Muscle layer of duodenum (tissue), 2 donors: ENCODE measurements around the gene PPIC.

Experiments
- H3K27ac ChIP-seq: one replicate; pipeline ENCODE4 v1.7.0; 2013; ENCODE audit warnings: mild to moderate bottlenecking, low read length
- H3K27me3 ChIP-seq: one replicate; pipeline ENCODE4 v1.7.0; 2013; ENCODE audit warnings: low read depth, mild to moderate bottlenecking, control low read depth, low read length
- H3K36me3 ChIP-seq, 2 donors: one replicate each; pipeline ENCODE4 v1.7.0; 2013; ENCODE audit warnings: low read length in 2 of 2, control low read depth in 1 of 2, mild to moderate bottlenecking in 1 of 2; ENCODE audit not compliant: insufficient read depth in 2 of 2, control insufficient read depth in 1 of 2
- H3K4me1 ChIP-seq, 2 donors: one replicate each; pipeline ENCODE4 v1.7.0; 2013; ENCODE audit warnings: low read length in 2 of 2, mild to moderate bottlenecking in 2 of 2, control low read depth in 1 of 2, moderate library complexity in 1 of 2; ENCODE audit not compliant: insufficient read depth in 2 of 2, control insufficient read depth in 1 of 2
- H3K4me3 ChIP-seq, 2 donors: one replicate each; pipeline ENCODE4 v1.7.0; 2013; ENCODE audit warnings: low read length in 2 of 2, low read depth in 1 of 2, mild to moderate bottlenecking in 1 of 2
- H3K9me3 ChIP-seq, 2 donors: one replicate each; pipeline ENCODE4 v1.7.0; 2013; ENCODE audit warnings: low read length in 2 of 2, control low read depth in 1 of 2, mild to moderate bottlenecking in 1 of 2; ENCODE audit not compliant: control insufficient read depth in 1 of 2
- donor health status: healthy.

Gene PPIC

GRCh38 chr5:123036391-123037103 lies at the start of gene PPIC:
Gene PPIC, minus strand, starts transcription at chr5:123036725. Its CDS starts 100 bp downstream, at chr5:123036625.
- peak within 1 kb of the TSS; percentile 88 for H3K27ac ChIP-seq
- H3K36me3 ChIP-seq: no peaks in the 10 kb centered on the region
- no peaks in the 10 kb centered on the region for H3K27me3 ChIP-seq
- peaks cover 6 to 7% of the 10 kb centered on the region in 2 donors for H3K4me1 ChIP-seq
- H3K9me3 ChIP-seq: no peaks in the 10 kb centered on the region
- H3K4me3 ChIP-seq: peak within 1 kb of the TSS; percentile 78 to 89

GRCh38 chr5:123085638-123086286 lies 49.2 kb upstream of the PPIC start:
- Histone ChIP-seq H3K4me1 (peaks cover 0 to 26% of the 10 kb centered on the region in 2 donors), H3K36me3 (no peaks in the 10 kb centered on the region), H3K9me3 (no peaks in the 10 kb centered on the region), H3K27ac (no peak overlapping the region), H3K27me3 (peaks cover 37% of the 10 kb centered on the region), H3K4me3 (no peak overlapping the region)

GRCh38 chr5:123084730-123085605 lies 48.4 kb upstream of the PPIC start:
- no peak overlapping the region for H3K27ac ChIP-seq
- H3K4me3 ChIP-seq: no peak overlapping the region
- H3K27me3 ChIP-seq: peaks cover 35% of the 10 kb centered on the region
- no peaks in the 10 kb centered on the region for H3K9me3 ChIP-seq
- H3K4me1 ChIP-seq: peaks cover 0 to 24% of the 10 kb centered on the region in 2 donors
- no peaks in the 10 kb centered on the region for H3K36me3 ChIP-seq

GRCh38 chr5:123083298-123083697 lies 46.8 kb upstream of the PPIC start:
- peaks cover 0 to 11% of the 10 kb centered on the region in 2 donors for H3K4me1 ChIP-seq
- no peak overlapping the region for H3K4me3 ChIP-seq
- peaks cover 26% of the 10 kb centered on the region for H3K27me3 ChIP-seq
- no peaks in the 10 kb centered on the region for H3K9me3 ChIP-seq
- H3K27ac ChIP-seq: no peak overlapping the region
- H3K36me3 ChIP-seq: no peaks in the 10 kb centered on the region

GRCh38 chr5:123080215-123080614 lies 43.7 kb upstream of the PPIC start:
- Histone ChIP-seq H3K36me3 (no peaks in the 10 kb centered on the region), H3K9me3 (no peaks in the 10 kb centered on the region), H3K27me3 (no peaks in the 10 kb centered on the region), H3K4me1 (no peaks in the 10 kb centered on the region), H3K4me3 (no peak overlapping the region), H3K27ac (no peak overlapping the region)

GRCh38 chr5:123075521-123076163 lies 39.1 kb upstream of the PPIC start:
- Histone ChIP-seq H3K27ac (no peak overlapping the region), H3K36me3 (no peaks in the 10 kb centered on the region), H3K9me3 (no peaks in the 10 kb centered on the region), H3K4me1 (no peaks in the 10 kb centered on the region), H3K4me3 (no peak overlapping the region), H3K27me3 (no peaks in the 10 kb centered on the region)

GRCh38 chr5:123068368-123068938 lies 31.9 kb upstream of the PPIC start:
- no peak overlapping the region for H3K4me3 ChIP-seq
- H3K27me3 ChIP-seq: no peaks in the 10 kb centered on the region
- H3K27ac ChIP-seq: no peak overlapping the region
- no peaks in the 10 kb centered on the region for H3K4me1 ChIP-seq
- no peaks in the 10 kb centered on the region for H3K9me3 ChIP-seq
- no peaks in the 10 kb centered on the region for H3K36me3 ChIP-seq

- Histone ChIP-seq H3K4me1 (no peaks in the 10 kb centered on the region), H3K27me3 (no peaks in the 10 kb centered on the region), H3K36me3 (no peaks in the 10 kb centered on the region), H3K4me3 (no peak overlapping the region), H3K9me3 (peaks cover 0 to 8% of the 10 kb centered on the region in 2 donors), H3K27ac (no peak overlapping the region)
Measured at GRCh38 chr5:123066016-123066415, 29.5 kb upstream of the PPIC start.

GRCh38 chr5:123059455-123059854 lies 22.9 kb upstream of the PPIC start:
- H3K36me3 ChIP-seq: no peaks in the 10 kb centered on the region
- no peak overlapping the region for H3K27ac ChIP-seq
- H3K4me1 ChIP-seq: no peaks in the 10 kb centered on the region
- no peaks in the 10 kb centered on the region for H3K27me3 ChIP-seq
- no peak overlapping the region for H3K4me3 ChIP-seq
- H3K9me3 ChIP-seq: peaks cover 0 to 16% of the 10 kb centered on the region in 2 donors

- Histone ChIP-seq H3K4me1 (no peaks in the 10 kb centered on the region), H3K27ac (no peak overlapping the region), H3K27me3 (no peaks in the 10 kb centered on the region), H3K9me3 (peaks cover 0 to 3% of the 10 kb centered on the region in 2 donors), H3K4me3 (no peak overlapping the region), H3K36me3 (no peaks in the 10 kb centered on the region)
Measured at GRCh38 chr5:123051206-123051605, 14.7 kb upstream of the PPIC start.
